Measurements from ENCODE around the gene GPR35. TPM values are rescaled to one million over a fixed set of nuclear protein-coding genes. Genes with fewer than 3 reads are reported as not detected.

The GPR35 gene
- total RNA-seq, 2 donors from 2014 or later, result 0.55 to 0.71 TPM

GRCh38 chr2:240646176-240646899 is 21.1 kb downstream of the GPR35 start:
- H3K9me3 ChIP-seq (ENCODE audit: control insufficient read depth, low read length), result peaks cover 9% of the 10 kb centered on the region
- no peaks in the 10 kb centered on the region for H3K36me3 Mint-ChIP-seq (ENCODE audit: low read depth)
- no peaks in the 10 kb centered on the region for H3K36me3 ChIP-seq (ENCODE audit: control insufficient read depth, insufficient read depth, low read length)
- H3K4me3 Mint-ChIP-seq, result no peak overlapping the region
- no peak overlapping the region for H3K27ac ChIP-seq (ENCODE audit: low read depth, low read length)
- no peaks in the 10 kb centered on the region for H3K27me3 ChIP-seq (ENCODE audit: control insufficient read depth, insufficient read depth, low read length, poor library complexity, severe bottlenecking)
- H3K9ac ChIP-seq (ENCODE audit: extremely low read depth, low read length, poor library complexity, severe bottlenecking), result no peak overlapping the region
- peak; percentile 24 for DNase-seq
- peaks cover 4% of the 10 kb centered on the region for H3K9me3 Mint-ChIP-seq
- no peak for TF ChIP-seq CTCF (conservative IDR thresholded peaks at IDR 0.05)
- H3K4me3 ChIP-seq (ENCODE audit: low read length), result no peak overlapping the region
- no peaks in the 10 kb centered on the region for H3K4me1 ChIP-seq (ENCODE audit: control insufficient read depth, insufficient read depth, low read length)
- WGBS, 2 experiments (ENCODE audit: insufficient coverage in 1 of 2, insufficient read length in 1 of 2), result 90 to 92% methylated on average over 33 to 36 of the region's 36 CpGs
- peaks cover 13% of the 10 kb centered on the region for H3K27me3 Mint-ChIP-seq (ENCODE audit: insufficient read depth)
- H3K4me1 Mint-ChIP-seq, result peaks cover 17% of the 10 kb centered on the region
- H3K27ac Mint-ChIP-seq, result no peak overlapping the region

- Mint-ChIP-seq H3K36me3 (ENCODE audit: low read depth) (no peaks in the 10 kb centered on the region), H3K27me3 (ENCODE audit: insufficient read depth) (peaks cover 17% of the 10 kb centered on the region), H3K9me3 (peaks cover 10% of the 10 kb centered on the region), H3K27ac (no peak overlapping the region), H3K4me3 (no peak overlapping the region), H3K4me1 (peaks cover 17% of the 10 kb centered on the region)
- TF ChIP-seq CTCF (conservative IDR thresholded peaks at IDR 0.05), result no peak
- H3K4me3 ChIP-seq (ENCODE audit: low read length), result no peak overlapping the region
- H3K27ac ChIP-seq (ENCODE audit: low read depth, low read length), result no peak overlapping the region
- WGBS, 2 experiments (ENCODE audit: insufficient coverage in 1 of 2, insufficient read length in 1 of 2), result 82 to 84% methylated on average over 18 to 30 of the region's 30 CpGs
- H3K9ac ChIP-seq (ENCODE audit: extremely low read depth, low read length, poor library complexity, severe bottlenecking), result no peak overlapping the region
- peaks cover 16% of the 10 kb centered on the region for H3K9me3 ChIP-seq (ENCODE audit: control insufficient read depth, low read length)
- no peaks in the 10 kb centered on the region for H3K36me3 ChIP-seq (ENCODE audit: control insufficient read depth, insufficient read depth, low read length)
- no peaks in the 10 kb centered on the region for H3K4me1 ChIP-seq (ENCODE audit: control insufficient read depth, insufficient read depth, low read length)
- DNase-seq, result no peak
- no peaks in the 10 kb centered on the region for H3K27me3 ChIP-seq (ENCODE audit: control insufficient read depth, insufficient read depth, low read length, poor library complexity, severe bottlenecking)
Measured at GRCh38 chr2:240646900-240647502, 21.7 kb downstream of the GPR35 start.

- TF ChIP-seq CTCF (conservative IDR thresholded peaks at IDR 0.05), result no peak
- 90 to 95% methylated on average over 8 to 22 of the region's 22 CpGs for WGBS, 2 experiments (ENCODE audit: insufficient coverage in 1 of 2, insufficient read length in 1 of 2)
- H3K27me3 Mint-ChIP-seq (ENCODE audit: insufficient read depth), result peaks cover 20% of the 10 kb centered on the region
Measured at GRCh38 chr2:240647503-240648154, 22.3 kb downstream of the GPR35 start.

More at GRCh38 chr2:240647503-240648154, 22.3 kb downstream of the GPR35 start:
- Histone ChIP-seq H3K4me1 (ENCODE audit: control insufficient read depth, insufficient read depth, low read length) (no peaks in the 10 kb centered on the region), H3K4me3 (ENCODE audit: low read length) (no peak overlapping the region), H3K27me3 (ENCODE audit: control insufficient read depth, insufficient read depth, low read length, poor library complexity, severe bottlenecking) (no peaks in the 10 kb centered on the region), H3K9me3 (ENCODE audit: control insufficient read depth, low read length) (peaks cover 22% of the 10 kb centered on the region), H3K27ac (ENCODE audit: low read depth, low read length) (no peak overlapping the region), H3K36me3 (ENCODE audit: control insufficient read depth, insufficient read depth, low read length) (no peaks in the 10 kb centered on the region), H3K9ac (ENCODE audit: extremely low read depth, low read length, poor library complexity, severe bottlenecking) (no peak overlapping the region)
- H3K36me3 Mint-ChIP-seq (ENCODE audit: low read depth), result peaks cover 1% of the 10 kb centered on the region
- peaks cover 14% of the 10 kb centered on the region for H3K9me3 Mint-ChIP-seq
- no peak overlapping the region for H3K4me3 Mint-ChIP-seq
- DNase-seq, result no peak
- H3K4me1 Mint-ChIP-seq, result peaks cover 17% of the 10 kb centered on the region
- no peak overlapping the region for H3K27ac Mint-ChIP-seq
